Type B pancreatic cell (in vitro differentiated cells): Measurements from ENCODE around the gene PDXK. TPM values are rescaled to one million over a fixed set of nuclear protein-coding genes. Genes with fewer than 3 reads are reported as not detected.

ENCODE experiments used
- DNase-seq: peaks from one replicate; pipeline ENCODE4 v3.0.0; 2021; ENCODE audit warnings: mixed read lengths; ENCODE audit not compliant: unreplicated experiment; ENCODE audit errors: extremely low spot score
- H3K27ac Mint-ChIP-seq: 2 replicates; pipeline ENCODE4 v1.8.0; 2021; ENCODE audit warnings: mild to moderate bottlenecking, mixed read lengths
- H3K27me3 Mint-ChIP-seq: 2 replicates; pipeline ENCODE4 v1.8.0; 2021; ENCODE audit warnings: mixed read lengths
- H3K36me3 Mint-ChIP-seq: 2 replicates; pipeline ENCODE4 v1.8.0; 2021; ENCODE audit warnings: mixed read lengths
- H3K4me1 Mint-ChIP-seq: one replicate; pipeline ENCODE4 v1.8.0; 2021; ENCODE audit warnings: mixed read lengths; ENCODE audit not compliant: unreplicated experiment
- H3K4me3 Mint-ChIP-seq: 2 replicates; pipeline ENCODE4 v1.8.0; 2021; ENCODE audit warnings: mild to moderate bottlenecking, mixed read lengths
- H3K9me3 Mint-ChIP-seq: 2 replicates; pipeline ENCODE4 v1.8.0; 2021; ENCODE audit warnings: mixed read lengths
- total RNA-seq: library from RNA; stranded (reverse); gene quantifications from 2 replicates; pipeline ENCODE4 v1.2.1, GENCODE V29; 2021; ENCODE audit warnings: low replicate concordance
- TF ChIP-seq, protein P1 (sequence below): fragments of 200-600 bp; sonication (generic); conservative IDR thresholded peaks from 2 replicates; pipeline ENCODE4 v1.5.0; 2021; ENCODE audit warnings: antibody characterized with exemption, mild to moderate bottlenecking

PDXK gene
- total RNA-seq, 1 donor from 2014 or later = 94.4 TPM

- TF ChIP-seq, protein P1, sequence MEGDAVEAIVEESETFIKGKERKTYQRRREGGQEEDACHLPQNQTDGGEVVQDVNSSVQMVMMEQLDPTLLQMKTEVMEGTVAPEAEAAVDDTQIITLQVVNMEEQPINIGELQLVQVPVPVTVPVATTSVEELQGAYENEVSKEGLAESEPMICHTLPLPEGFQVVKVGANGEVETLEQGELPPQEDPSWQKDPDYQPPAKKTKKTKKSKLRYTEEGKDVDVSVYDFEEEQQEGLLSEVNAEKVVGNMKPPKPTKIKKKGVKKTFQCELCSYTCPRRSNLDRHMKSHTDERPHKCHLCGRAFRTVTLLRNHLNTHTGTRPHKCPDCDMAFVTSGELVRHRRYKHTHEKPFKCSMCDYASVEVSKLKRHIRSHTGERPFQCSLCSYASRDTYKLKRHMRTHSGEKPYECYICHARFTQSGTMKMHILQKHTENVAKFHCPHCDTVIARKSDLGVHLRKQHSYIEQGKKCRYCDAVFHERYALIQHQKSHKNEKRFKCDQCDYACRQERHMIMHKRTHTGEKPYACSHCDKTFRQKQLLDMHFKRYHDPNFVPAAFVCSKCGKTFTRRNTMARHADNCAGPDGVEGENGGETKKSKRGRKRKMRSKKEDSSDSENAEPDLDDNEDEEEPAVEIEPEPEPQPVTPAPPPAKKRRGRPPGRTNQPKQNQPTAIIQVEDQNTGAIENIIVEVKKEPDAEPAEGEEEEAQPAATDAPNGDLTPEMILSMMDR = no peak
- Mint-ChIP-seq H3K4me3 (no peak overlapping the region), H3K9me3 (no peaks in the 10 kb centered on the region), H3K27me3 (no peaks in the 10 kb centered on the region), H3K4me1 (no peaks in the 10 kb centered on the region), H3K27ac (no peak overlapping the region), H3K36me3 (peaks cover 4% of the 10 kb centered on the region)
- no peak for DNase-seq
Observed at GRCh38 chr21:43797925-43798715, 79.2 kb downstream of the PDXK start.

DNA sequence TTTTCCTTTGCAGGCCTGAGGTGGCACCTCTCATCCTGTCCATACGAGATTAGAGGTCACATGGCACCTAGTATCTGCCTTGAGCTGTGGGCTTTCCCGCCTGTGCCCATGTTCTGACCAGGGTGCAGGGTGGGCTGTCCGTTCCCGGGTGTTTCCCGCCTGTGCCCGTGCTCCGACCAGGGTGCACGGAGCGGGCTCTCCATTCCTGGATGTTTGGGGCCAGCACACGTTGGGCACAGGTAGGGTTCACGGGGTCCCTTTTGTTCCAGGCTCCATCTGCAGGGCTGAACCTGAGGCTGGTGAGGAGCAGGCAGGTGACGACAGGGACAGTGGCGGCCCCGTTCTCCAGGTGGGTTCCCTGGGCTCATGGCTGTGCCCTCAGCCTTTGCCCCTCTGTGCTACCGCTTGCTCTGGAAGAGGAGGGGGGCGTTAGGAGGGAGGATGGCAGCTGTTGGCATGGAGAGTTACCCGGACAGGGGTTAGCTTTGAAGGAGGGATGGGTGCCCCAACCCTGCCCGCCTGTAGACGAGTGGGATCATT, 80.4 kb downstream of the PDXK start:
- Mint-ChIP-seq H3K27me3 (no peaks in the 10 kb centered on the region), H3K4me1 (no peaks in the 10 kb centered on the region), H3K36me3 (peaks cover 4% of the 10 kb centered on the region), H3K27ac (no peak overlapping the region), H3K4me3 (no peak overlapping the region), H3K9me3 (no peaks in the 10 kb centered on the region)
- no peak for DNase-seq
- TF ChIP-seq, protein P1 = no peak

GRCh38 chr21:43800124-43800523, 81.2 kb downstream of the PDXK start:
- H3K27ac Mint-ChIP-seq = no peak overlapping the region
- TF ChIP-seq, protein P1 = no peak
- H3K4me3 Mint-ChIP-seq = no peak overlapping the region
- no peak for DNase-seq
- H3K9me3 Mint-ChIP-seq = no peaks in the 10 kb centered on the region
- no peaks in the 10 kb centered on the region for H3K4me1 Mint-ChIP-seq
- H3K36me3 Mint-ChIP-seq = peaks cover 2% of the 10 kb centered on the region
- no peaks in the 10 kb centered on the region for H3K27me3 Mint-ChIP-seq

DNA sequence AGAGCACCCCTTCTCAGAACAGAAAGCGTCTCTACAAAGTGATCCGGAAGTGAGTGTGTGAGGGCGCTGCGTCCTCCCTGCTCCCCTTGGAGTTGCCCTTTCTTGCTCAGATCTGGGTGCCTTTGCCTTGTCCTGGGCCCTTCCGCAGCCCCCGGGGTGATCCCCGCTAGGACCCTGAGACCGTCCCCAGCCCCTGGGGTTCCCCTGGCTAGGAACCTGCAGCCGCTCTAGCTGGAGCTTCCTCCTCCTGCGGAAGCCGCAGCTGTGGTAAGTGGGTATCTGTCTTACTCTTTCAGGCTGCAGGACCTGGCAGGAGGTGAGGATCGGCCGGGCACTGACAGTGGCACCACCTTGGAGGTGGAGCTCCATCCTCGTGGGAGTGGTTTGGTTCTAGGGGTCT, 81.6 kb downstream of the PDXK start:
- H3K27ac Mint-ChIP-seq = no peak overlapping the region
- H3K4me3 Mint-ChIP-seq = no peak overlapping the region
- no peaks in the 10 kb centered on the region for H3K4me1 Mint-ChIP-seq
- no peaks in the 10 kb centered on the region for H3K9me3 Mint-ChIP-seq
- TF ChIP-seq, protein P1 = no peak
- no peaks in the 10 kb centered on the region for H3K27me3 Mint-ChIP-seq
- no peaks in the 10 kb centered on the region for H3K36me3 Mint-ChIP-seq
- no peak for DNase-seq

DNA sequence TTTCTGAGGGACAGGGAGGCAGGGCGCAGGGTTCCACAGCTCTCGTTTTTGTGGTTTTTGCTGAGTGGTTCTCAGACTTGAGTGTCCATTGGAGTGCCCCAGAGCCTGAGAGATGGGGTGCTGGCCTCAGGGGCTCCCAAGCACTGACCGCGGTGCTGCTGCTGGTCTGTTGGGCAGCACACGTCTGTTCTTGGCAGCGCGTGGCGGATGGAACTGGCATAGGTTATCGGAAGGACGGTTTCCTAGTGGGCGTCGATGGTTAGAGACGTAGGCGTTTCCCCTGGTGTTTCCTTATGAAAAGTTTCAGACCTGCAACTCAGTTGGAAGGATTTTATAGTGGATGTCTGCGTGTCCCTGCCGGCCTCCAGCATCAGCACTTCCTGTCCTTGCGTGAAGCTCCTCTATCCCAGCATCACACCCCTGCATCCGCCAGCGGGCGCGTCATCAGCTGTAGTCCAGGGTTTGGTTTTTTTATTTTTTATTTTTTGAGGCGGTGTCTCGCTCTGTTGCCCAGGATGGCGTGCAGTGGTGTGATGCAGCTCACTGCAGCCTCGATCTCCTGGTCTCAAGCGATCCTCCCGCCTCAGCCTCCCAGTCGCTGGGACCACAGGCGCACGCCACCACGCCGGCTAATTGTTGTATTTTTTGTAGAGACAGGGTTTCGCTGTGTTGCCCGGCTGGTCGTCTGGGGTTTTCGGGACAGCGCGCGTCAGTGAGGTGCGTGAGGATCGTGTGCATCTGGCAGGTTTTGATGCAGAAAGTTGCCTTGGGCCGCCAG, 82.3 kb downstream of the PDXK start:
- TF ChIP-seq, protein P1 = no peak
- no peak overlapping the region for H3K27ac Mint-ChIP-seq
- no peak for DNase-seq
- H3K36me3 Mint-ChIP-seq = no peaks in the 10 kb centered on the region
- no peaks in the 10 kb centered on the region for H3K27me3 Mint-ChIP-seq
- H3K4me3 Mint-ChIP-seq = no peak overlapping the region
- no peaks in the 10 kb centered on the region for H3K4me1 Mint-ChIP-seq
- H3K9me3 Mint-ChIP-seq = no peaks in the 10 kb centered on the region
